ENCODE data around the gene FAM180A. TPM values are rescaled to one million over a fixed set of nuclear protein-coding genes. Genes with fewer than 3 reads are reported as not detected.

The FAM180A gene
- total and polyA plus RNA-seq, 9 of the 15 experiments (the other 6 are each of a cell fraction or from before 2014, with no cell fraction given), result not detected

DNA sequence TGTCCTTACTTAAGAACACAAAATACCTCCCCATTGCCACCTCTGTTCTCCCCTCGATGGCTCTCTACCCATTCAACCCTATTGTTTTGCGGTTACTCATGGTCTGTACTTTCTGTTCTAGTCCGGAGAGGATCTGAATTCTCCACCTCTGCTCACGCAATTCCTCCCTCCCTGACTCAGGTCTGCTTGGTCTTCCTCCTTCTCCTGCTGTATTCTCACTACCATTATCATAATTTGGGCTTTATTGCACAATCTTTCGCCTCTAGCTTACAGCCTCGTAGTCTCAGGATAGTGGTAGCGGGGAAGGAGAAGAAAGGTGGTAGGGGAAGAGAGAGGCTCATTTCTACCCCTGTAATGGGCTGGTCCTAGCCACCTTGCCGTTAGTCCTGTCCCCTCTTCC, 35.4 kb upstream of the FAM180A start:
- intact Hi-C loops (cut with micrococcal nuclease), result loop anchor here (5.0 kb wide), 1 partner anchor 112 kb away; no protein-coding TSS in a partner anchor
- POLR2A ChIA-PET, result interaction anchor here (0.5 to 1.4 kb wide), 4 partner anchors 9 to 122 kb away, joined by 3 to 5 read pairs (median 3); no protein-coding TSS in a partner anchor
- peaks cover 34% of the 10 kb centered on the region in 2 experiments for H3K27me3 ChIP-seq (ENCODE audit: control insufficient read depth in 2 of 2, insufficient read depth in 2 of 2, low read length in 2 of 2)
- no peaks in the 10 kb centered on the region for H3K9me1 ChIP-seq (ENCODE audit: control insufficient read depth, insufficient read depth, low read length)
- ATAC-seq, result peak; percentile 24; the same call in 2 of the 3 replicates
- no peaks in the 10 kb centered on the region; a peak in 2 of 5 replicates for H3K4me1 ChIP-seq (replicated peaks in 1 of 2; ENCODE audit: control insufficient read depth in 2 of 2, insufficient read depth in 2 of 2, low read length in 2 of 2)
- no peaks in the 10 kb centered on the region for H3K79me2 ChIP-seq (ENCODE audit: control insufficient read depth, insufficient read depth, low read length)
- H3K9me3 ChIP-seq (replicated peaks; ENCODE audit: control insufficient read depth, insufficient read depth, low read depth, low read length), result no peaks in the 10 kb centered on the region
- under 1% methylated on average over 8 of the region's 8 CpGs for WGBS (ENCODE audit: insufficient coverage, low coverage, missing lambda C conversion rate)
- TF ChIP-seq, protein P1, sequence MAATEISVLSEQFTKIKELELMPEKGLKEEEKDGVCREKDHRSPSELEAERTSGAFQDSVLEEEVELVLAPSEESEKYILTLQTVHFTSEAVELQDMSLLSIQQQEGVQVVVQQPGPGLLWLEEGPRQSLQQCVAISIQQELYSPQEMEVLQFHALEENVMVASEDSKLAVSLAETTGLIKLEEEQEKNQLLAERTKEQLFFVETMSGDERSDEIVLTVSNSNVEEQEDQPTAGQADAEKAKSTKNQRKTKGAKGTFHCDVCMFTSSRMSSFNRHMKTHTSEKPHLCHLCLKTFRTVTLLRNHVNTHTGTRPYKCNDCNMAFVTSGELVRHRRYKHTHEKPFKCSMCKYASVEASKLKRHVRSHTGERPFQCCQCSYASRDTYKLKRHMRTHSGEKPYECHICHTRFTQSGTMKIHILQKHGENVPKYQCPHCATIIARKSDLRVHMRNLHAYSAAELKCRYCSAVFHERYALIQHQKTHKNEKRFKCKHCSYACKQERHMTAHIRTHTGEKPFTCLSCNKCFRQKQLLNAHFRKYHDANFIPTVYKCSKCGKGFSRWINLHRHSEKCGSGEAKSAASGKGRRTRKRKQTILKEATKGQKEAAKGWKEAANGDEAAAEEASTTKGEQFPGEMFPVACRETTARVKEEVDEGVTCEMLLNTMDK (IDR thresholded peaks at IDR 0.05; ENCODE audit: borderline replicate concordance, insufficient read depth, low read depth, low read length, poor library complexity, severe bottlenecking), result no peak
- TF ChIP-seq ZBTB26 (CRISPR knock-in tag; IDR thresholded peaks at IDR 0.05) (no peak), PTBP1 (IDR thresholded peaks at IDR 0.05; ENCODE audit: low read depth, low read length) (no peak), MAZ (CRISPR knock-in tag; conservative IDR thresholded peaks at IDR 0.05 in 1 of 2, IDR thresholded peaks at IDR 0.05 in 1 of 2) (0 out of 4 replicates have a peak, but pooled peaks of 1 of the 2 experiments have one; percentile 17), PHF8 (IDR thresholded peaks at IDR 0.05; ENCODE audit: borderline replicate concordance, low read length) (0 out of 2 replicates have a peak, but pooled peaks have one; percentile 10), FUS (optimal IDR thresholded peaks at IDR 0.05; ENCODE audit: low read depth, low read length) (no peak), FOXA3 (CRISPR knock-in tag; conservative IDR thresholded peaks at IDR 0.05 in 1 of 2, IDR thresholded peaks at IDR 0.05 in 1 of 2) (no peak), CEBPB (tag; IDR thresholded peaks at IDR 0.05) (peak; percentile 96), CEBPG (CRISPR knock-in tag; IDR thresholded peaks at IDR 0.05) (peak; percentile 45; the same call in 1 of the 2 replicates), CEBPG (tag; conservative IDR thresholded peaks at IDR 0.05 in 1 of 2, IDR thresholded peaks at IDR 0.05 in 1 of 2) (peak; percentile 84 to 91)
- TF ChIP-seq, protein P2, sequence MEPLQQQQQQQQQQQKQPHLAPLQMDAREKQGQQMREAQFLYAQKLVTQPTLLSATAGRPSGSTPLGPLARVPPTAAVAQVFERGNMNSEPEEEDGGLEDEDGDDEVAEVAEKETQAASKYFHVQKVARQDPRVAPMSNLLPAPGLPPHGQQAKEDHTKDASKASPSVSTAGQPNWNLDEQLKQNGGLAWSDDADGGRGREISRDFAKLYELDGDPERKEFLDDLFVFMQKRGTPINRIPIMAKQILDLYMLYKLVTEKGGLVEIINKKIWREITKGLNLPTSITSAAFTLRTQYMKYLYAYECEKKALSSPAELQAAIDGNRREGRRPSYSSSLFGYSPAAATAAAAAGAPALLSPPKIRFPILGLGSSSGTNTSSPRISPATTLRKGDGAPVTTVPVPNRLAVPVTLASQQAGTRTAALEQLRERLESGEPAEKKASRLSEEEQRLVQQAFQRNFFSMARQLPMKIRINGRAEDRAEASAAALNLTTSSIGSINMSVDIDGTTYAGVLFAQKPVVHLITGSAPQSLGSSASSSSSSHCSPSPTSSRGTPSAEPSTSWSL (CRISPR knock-in tag; IDR thresholded peaks at IDR 0.05; ENCODE audit: borderline replicate concordance), result 0 out of 2 replicates have a peak, but pooled peaks have one; percentile 43
- no peak overlapping the region for H2AFZ ChIP-seq (ENCODE audit: low read depth, low read length)
- H3K36me3 ChIP-seq (ENCODE audit: control insufficient read depth, insufficient read depth, low read length), result no peaks in the 10 kb centered on the region
- DNase-seq (ENCODE audit: extremely low read depth in 1 of 4, low spot score in 3 of 4), result no peak
- no peak overlapping the region for H3K4me3 ChIP-seq
- no peaks in the 10 kb centered on the region for H4K20me1 ChIP-seq (replicated peaks; ENCODE audit: control insufficient read depth, insufficient read depth, low read length)
- BruUV-seq (replicated peaks), result no TSS peak
- H3K4me2 ChIP-seq (ENCODE audit: insufficient read depth, low read length), result no peak overlapping the region
- H3K27ac ChIP-seq (ENCODE audit: extremely low read depth, low read depth, low read length), result no peak overlapping the region
- no peak overlapping the region for H3K9ac ChIP-seq (ENCODE audit: insufficient read depth in 1 of 2, low read depth in 2 of 2, low read length in 2 of 2)
- CTCF ChIA-PET (ENCODE audit: low intra/inter-chr PET ratio), result no interaction called here
- FAIRE-seq, result no peak
- in situ Hi-C loops (cut with MboI), result no loop called here

Data from K562 (cell line).